Hepatocyte (in vitro differentiated cells): Measurements from ENCODE around the gene LUC7L2.

ENCODE experiments used
- EZH2 ChIP-seq: fragments of 200-600 bp; sonication (generic); IDR thresholded peaks from 2 replicates; pipeline ENCODE4 v1.6.1; 2016; ENCODE audit warnings: antibody characterized with exemption, mild to moderate bottlenecking, borderline replicate concordance
- EZH2phosphoT487 ChIP-seq: fragments of 200-600 bp; sonication (generic); IDR thresholded peaks from one replicate; pipeline ENCODE4 v1.6.1; 2018; ENCODE audit warnings: antibody characterized with exemption, mild to moderate bottlenecking, low read depth, moderate library complexity; ENCODE audit not compliant: unreplicated experiment, severe bottlenecking
- TF ChIP-seq, protein P1 (sequence below): fragments of 200-600 bp; sonication (generic); IDR thresholded peaks from 2 replicates; pipeline ENCODE4 v1.5.1; 2016; ENCODE audit warnings: antibody characterized with exemption, mild to moderate bottlenecking; ENCODE audit not compliant: poor library complexity

DNA sequence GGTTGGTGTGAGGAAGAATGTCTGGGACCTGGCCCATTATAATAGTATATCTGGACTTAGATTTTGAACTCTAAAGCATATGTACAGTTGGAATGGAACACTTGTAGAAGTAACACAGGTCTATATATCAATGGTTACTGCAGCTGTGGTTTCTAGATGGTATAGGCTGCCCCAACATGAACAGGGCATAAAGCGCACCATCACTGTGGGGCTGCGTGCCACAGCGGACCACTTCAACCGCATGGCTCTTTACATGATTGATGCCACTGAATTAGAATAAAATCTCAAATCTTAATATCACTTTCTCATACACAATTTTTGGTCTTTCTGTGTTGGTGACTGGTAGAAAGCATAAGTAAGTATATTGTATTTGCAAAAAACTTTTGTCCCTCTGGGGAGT, 64.3 kb downstream of the LUC7L2 start:
- TF ChIP-seq, protein P1, sequence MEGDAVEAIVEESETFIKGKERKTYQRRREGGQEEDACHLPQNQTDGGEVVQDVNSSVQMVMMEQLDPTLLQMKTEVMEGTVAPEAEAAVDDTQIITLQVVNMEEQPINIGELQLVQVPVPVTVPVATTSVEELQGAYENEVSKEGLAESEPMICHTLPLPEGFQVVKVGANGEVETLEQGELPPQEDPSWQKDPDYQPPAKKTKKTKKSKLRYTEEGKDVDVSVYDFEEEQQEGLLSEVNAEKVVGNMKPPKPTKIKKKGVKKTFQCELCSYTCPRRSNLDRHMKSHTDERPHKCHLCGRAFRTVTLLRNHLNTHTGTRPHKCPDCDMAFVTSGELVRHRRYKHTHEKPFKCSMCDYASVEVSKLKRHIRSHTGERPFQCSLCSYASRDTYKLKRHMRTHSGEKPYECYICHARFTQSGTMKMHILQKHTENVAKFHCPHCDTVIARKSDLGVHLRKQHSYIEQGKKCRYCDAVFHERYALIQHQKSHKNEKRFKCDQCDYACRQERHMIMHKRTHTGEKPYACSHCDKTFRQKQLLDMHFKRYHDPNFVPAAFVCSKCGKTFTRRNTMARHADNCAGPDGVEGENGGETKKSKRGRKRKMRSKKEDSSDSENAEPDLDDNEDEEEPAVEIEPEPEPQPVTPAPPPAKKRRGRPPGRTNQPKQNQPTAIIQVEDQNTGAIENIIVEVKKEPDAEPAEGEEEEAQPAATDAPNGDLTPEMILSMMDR: no peak
- no peak for TF ChIP-seq EZH2
- TF ChIP-seq EZH2phosphoT487: no peak
